Mucosa of rectum (tissue), 2 donors: Measurements from ENCODE around the gene ETDB.
"Not testable (repeated sequence)": the region's sequence is repeated elsewhere in the genome, so short reads cannot be mapped to it uniquely, and the experiment has no call there.

ENCODE experiments used
- H3K27ac ChIP-seq, 2 donors: one replicate each; pipeline ENCODE4 v1.7.0; 2013; ENCODE audit warnings: inconsistent platforms in 2 of 2, low read depth in 2 of 2, low read length in 2 of 2
- H3K27me3 ChIP-seq, 2 donors: one replicate each; pipeline ENCODE4 v1.7.0; 2013; ENCODE audit warnings: low read length in 2 of 2; ENCODE audit not compliant: control insufficient read depth in 2 of 2, insufficient read depth in 2 of 2
- H3K36me3 ChIP-seq, 2 donors: one replicate each; pipeline ENCODE4 v1.7.0; 2013; ENCODE audit warnings: low read length in 2 of 2; ENCODE audit not compliant: control insufficient read depth in 2 of 2, insufficient read depth in 2 of 2
- H3K4me1 ChIP-seq, 2 donors: one replicate each; pipeline ENCODE4 v1.7.0; 2013; ENCODE audit warnings: low read length in 2 of 2, mild to moderate bottlenecking in 1 of 2; ENCODE audit not compliant: control insufficient read depth in 2 of 2, insufficient read depth in 2 of 2
- H3K4me3 ChIP-seq, 2 donors: one replicate each; pipeline ENCODE4 v1.7.0; 2013; ENCODE audit warnings: low read length in 2 of 2
- H3K9ac ChIP-seq, 2 donors: one replicate each; pipeline ENCODE4 v1.7.0; 2013; ENCODE audit warnings: low read length in 2 of 2, low read depth in 1 of 2, mild to moderate bottlenecking in 1 of 2
- H3K9me3 ChIP-seq, 2 donors: one replicate each; pipeline ENCODE4 v1.7.0; 2013; ENCODE audit warnings: low read length in 2 of 2; ENCODE audit not compliant: control insufficient read depth in 2 of 2
- donor health status: healthy.
- donor health status: Normal muscosa, but diverticular disease.

Gene ETDB

DNA sequence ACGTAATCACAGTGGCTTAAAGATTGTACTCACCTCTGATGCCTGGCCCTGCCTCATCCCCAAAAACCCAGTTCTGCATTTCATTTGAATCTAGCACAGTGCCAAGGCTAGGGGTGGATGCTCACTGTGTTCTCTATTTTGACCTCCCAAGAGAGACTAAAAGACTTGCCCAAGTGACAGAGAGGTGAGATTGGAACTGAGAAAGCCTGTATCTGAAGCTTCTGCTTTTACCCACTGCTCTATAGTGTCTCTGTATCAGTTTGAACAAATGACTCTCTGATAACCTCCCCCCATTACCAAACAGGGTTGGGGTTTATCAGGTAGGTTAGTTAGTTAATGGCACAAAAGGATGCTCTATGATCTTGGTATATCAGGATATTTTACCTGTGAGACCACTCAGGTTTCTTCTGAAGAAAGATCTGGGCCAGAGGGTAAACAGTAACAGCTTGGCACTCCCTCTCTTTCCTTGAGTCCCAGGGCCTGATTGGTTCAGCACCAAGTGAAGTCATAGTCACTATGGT lies at the start of gene ETDB:
Gene ETDB (minus strand): TSS at position 471 of the 521 bp plus-strand sequence. CDS start 1,265 bp downstream, outside the sequence.
- not testable (repeated sequence) for H3K9me3 ChIP-seq, H3K36me3 ChIP-seq, H3K4me3 ChIP-seq, H3K27ac ChIP-seq, H3K27me3 ChIP-seq, H3K4me1 ChIP-seq, H3K9ac ChIP-seq

DNA sequence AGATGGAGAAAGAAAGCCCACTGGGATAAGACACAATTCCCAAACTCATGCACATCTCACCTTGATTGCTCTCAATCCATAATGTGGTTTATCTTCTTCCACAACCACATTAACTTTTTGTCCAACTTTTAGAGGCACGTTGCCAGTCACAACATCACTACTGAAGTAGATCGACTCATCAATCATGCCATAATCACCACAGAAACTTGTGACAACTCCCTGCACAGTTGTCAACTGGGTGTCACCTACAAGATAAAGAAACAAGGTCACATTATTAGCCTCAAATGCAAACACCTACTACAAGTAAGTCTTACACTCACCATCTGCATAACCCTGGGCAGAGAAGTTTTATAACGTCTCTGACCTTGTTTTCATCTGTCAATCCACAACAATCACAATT lies 49.2 kb upstream of the ETDB start:
- not testable (repeated sequence) for H3K36me3 ChIP-seq, H3K27ac ChIP-seq, H3K9ac ChIP-seq, H3K9me3 ChIP-seq, H3K4me3 ChIP-seq, H3K27me3 ChIP-seq, H3K4me1 ChIP-seq

DNA sequence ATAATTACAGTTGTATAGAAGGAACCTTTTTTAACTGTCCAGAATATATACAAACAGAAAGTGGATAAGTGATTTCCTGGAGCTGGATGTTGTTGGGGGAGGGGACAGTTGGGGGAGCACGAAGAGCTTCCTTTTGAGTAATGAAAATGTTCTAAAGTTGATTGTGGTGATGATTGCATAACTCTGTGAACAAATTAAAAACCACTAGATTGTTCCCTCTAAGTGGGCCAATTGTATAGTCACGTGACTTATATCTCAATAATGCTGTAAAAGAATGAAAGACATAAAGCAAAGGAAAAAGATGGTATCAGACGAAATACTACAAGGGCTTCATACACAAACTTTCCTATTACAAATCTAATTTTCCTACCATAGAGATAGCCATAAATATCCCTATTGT lies 48.2 kb upstream of the ETDB start:
- Histone ChIP-seq H3K27me3 (no peaks in the 10 kb centered on the region), H3K4me1 (no peaks in the 10 kb centered on the region), H3K36me3 (no peaks in the 10 kb centered on the region), H3K27ac (no peak overlapping the region), H3K9me3 (no peaks in the 10 kb centered on the region), H3K4me3 (no peak overlapping the region), H3K9ac (no peak overlapping the region)

DNA sequence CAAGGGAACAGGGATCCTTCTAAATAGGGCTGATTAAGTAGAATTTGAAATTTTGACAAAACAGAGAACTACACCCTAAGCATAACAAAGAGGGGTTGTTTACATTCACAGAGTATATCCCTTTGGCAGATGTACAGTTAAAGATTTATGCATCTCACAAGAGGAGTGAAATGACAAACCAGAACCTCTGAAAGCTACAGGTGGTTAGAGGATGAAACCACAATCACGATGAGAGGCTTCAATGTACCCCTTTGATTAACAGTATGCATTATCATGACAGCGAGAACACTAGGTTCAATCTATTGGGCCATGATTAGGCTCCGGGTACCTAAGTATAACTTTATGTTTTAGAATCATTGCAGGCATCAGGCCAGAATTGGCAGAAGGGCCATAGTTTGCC lies 34.4 kb upstream of the ETDB start:
- not testable (repeated sequence) for H3K4me3 ChIP-seq, H3K4me1 ChIP-seq, H3K36me3 ChIP-seq, H3K9me3 ChIP-seq, H3K27me3 ChIP-seq, H3K9ac ChIP-seq, H3K27ac ChIP-seq

DNA sequence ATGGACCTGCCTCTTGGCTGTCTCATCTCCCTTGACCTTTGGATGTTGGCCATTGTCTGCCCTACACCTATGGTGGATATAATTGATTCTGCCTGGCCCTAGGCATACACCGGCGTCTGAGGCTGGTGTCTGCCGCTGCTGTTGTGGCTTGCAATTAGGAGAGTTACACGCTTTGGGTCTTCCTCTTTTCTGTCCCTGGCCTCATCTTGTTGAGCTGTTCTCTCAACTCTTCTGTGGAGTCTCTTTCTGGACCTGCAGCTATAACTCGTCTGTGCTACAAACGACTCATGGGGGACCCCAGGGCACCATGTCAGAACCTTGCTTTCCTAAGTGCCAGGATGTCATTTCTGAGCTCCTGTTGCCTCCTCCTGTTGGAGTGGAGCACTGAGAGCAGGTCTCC lies 5.8 kb upstream of the ETDB start:
- H3K4me1 ChIP-seq, H3K9me3 ChIP-seq, H3K27me3 ChIP-seq, H3K4me3 ChIP-seq, H3K9ac ChIP-seq, H3K27ac ChIP-seq, H3K36me3 ChIP-seq: not testable (repeated sequence)

DNA sequence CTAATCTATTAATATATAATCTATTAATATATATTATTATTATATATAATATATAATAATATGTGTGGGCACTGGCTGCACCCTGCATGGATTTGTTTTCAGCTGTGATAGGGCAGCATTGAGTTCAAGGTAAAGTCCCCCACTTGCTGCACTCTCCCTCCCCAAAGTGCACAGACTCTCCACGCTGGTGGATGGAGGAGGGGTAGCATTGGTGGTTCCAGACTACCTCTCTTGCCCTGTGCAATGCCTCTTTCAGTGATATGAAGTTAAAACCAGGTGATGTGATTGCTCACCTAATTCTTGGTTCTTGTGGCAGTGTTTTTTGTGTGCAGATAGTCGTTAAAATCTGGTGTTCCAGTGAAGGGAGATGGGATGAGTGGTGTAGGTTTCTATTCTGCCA lies 4.3 kb downstream of the ETDB start:
- H3K4me3 ChIP-seq, H3K4me1 ChIP-seq, H3K36me3 ChIP-seq: not testable (repeated sequence)

DNA sequence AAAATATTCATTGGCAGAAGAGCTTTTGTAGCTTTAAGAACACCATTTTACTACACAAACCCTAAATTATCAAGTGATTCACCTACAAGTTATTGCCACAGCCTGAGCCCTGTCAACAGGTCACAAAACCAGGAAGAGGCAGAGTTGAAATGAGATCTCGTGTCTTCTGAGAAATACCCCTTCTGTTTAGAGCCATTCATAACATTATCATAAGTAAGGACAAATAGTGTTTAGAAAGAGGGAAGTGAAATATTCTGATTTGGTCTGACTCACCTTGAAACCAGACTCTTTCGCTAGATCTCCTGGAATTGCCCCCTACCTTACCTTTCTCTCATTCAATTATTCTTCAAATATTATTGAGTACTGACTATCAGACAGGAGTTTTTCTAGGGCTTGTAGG lies 5.9 kb downstream of the ETDB start:
- Histone ChIP-seq H3K9ac (no peak overlapping the region), H3K36me3 (no peaks in the 10 kb centered on the region), H3K4me3 (no peak overlapping the region), H3K4me1 (no peaks in the 10 kb centered on the region), H3K27ac (no peak overlapping the region), H3K9me3 (no peaks in the 10 kb centered on the region), H3K27me3 (peaks cover 3% of the 10 kb centered on the region in 2 donors)

More for the DNA sequence above, 4.3 kb downstream of the ETDB start:
- H3K9ac ChIP-seq, H3K27me3 ChIP-seq, H3K27ac ChIP-seq, H3K9me3 ChIP-seq: not testable (repeated sequence)

DNA sequence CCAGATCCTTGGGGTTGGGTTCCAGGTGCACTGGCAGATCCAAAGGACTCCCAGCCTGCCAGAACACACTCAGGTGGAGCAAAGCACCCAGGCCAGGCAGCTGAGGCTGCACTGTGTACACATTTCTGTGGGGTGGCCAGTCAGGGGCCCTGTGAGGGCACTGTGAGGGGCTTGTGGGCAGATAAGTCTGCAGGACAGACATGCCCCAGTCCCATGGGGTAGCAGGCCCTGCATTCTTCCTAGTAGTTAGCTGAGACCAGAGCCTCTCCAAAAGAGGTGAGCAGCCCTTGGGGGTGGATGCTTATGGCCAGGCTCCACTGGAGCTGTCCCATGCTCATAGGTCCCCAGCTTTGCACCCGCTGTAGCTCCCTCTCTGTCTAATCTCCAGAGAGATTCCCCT lies 7.6 kb downstream of the ETDB start:
- Histone ChIP-seq H3K9ac (no peak overlapping the region), H3K36me3 (no peaks in the 10 kb centered on the region), H3K4me3 (no peak overlapping the region), H3K27me3 (peaks cover 3% of the 10 kb centered on the region in 2 donors), H3K4me1 (no peaks in the 10 kb centered on the region), H3K9me3 (no peaks in the 10 kb centered on the region), H3K27ac (no peak overlapping the region)

DNA sequence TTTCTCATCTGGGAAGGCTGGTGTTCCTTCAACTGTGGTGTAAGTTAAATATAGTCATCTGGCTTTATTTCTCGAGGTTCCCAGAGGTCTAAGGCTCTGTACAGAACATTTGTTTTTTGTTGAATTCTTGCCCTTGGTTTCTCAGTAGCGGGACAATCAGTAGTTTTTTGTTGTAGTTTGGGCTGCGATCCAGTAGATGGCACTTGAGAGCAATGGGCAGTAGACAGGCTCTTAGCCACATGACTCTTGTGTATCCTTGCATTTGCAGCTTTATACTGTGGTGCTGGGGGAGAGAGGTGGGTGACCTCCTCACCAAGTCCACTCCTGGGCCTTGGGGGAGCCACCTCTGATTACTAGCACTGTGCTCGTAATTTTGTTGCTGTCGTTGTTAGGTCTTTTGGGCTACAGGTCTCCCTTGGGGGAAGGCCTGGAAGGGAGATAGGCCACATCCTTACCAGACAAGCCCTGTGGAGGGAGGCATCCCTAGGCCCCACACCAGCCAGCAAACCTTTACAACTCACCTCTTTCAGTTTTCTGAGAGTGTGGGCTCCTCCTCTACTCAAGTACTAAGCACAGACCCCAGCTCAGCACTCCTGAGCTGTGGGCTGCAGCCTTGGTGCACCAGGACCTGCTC lies 8.1 kb downstream of the ETDB start:
- Histone ChIP-seq H3K27ac (no peak overlapping the region), H3K4me1 (no peaks in the 10 kb centered on the region), H3K27me3 (peaks cover 3% of the 10 kb centered on the region in 2 donors), H3K9ac (no peak overlapping the region), H3K4me3 (no peak overlapping the region), H3K36me3 (no peaks in the 10 kb centered on the region), H3K9me3 (no peaks in the 10 kb centered on the region)

DNA sequence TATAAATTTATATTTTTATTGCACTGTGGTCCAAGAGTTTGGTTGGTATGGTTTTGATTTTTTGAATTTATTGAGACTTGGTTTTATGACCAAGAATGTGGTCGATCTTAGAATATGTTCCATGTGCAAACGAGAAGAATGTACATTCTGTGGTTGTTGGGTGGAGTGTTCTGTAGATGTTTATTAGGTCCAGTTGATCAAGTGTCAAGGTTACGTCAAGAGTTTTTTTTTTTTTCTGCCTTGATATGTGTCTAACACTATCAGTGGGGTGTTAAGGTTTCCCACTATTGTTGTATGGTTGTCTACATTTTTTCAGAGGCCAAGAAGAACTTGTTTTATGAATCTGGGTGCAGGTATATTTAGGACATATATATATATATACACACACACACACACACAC lies 10.8 kb downstream of the ETDB start:
- Histone ChIP-seq H3K4me3 (no peak overlapping the region), H3K4me1 (no peaks in the 10 kb centered on the region), H3K9me3 (no peaks in the 10 kb centered on the region), H3K36me3 (no peaks in the 10 kb centered on the region), H3K27me3 (peaks cover 3% of the 10 kb centered on the region in 2 donors), H3K9ac (no peak overlapping the region), H3K27ac (no peak overlapping the region)

DNA sequence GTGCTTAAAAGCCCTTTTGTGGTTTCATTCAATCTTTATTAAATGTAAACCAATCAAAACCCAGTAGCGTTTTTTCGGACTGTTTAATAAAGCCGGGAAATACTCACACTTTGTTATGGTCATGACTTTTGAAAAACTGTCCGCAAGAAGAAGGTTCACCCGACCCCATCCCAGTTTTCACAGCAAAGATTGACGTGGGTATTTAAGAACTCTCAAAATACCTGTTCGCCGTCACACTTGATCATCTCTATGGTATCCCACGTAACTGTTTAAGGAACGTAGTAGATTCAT lies 20.9 kb downstream of the ETDB start:
- H3K4me1 ChIP-seq: peaks cover 0 to 4% of the 10 kb centered on the region in 2 donors
- peaks cover 2 to 3% of the 10 kb centered on the region in 2 donors for H3K27me3 ChIP-seq
- no peak overlapping the region for H3K27ac ChIP-seq
- no peaks in the 10 kb centered on the region for H3K9me3 ChIP-seq
- H3K36me3 ChIP-seq: no peaks in the 10 kb centered on the region
- H3K4me3 ChIP-seq: no peak overlapping the region
- no peak overlapping the region for H3K9ac ChIP-seq
